HepG2 (cell line): ENCODE results near the gene TPST1. TPM values are rescaled to one million over a fixed set of nuclear protein-coding genes. Genes with fewer than 3 reads are reported as not detected.

Source experiments
- ADNP ChIP-seq: sonication (generic); formaldehyde crosslinking; IDR thresholded peaks from 2 replicates; pipeline ENCODE4 v1.4.0; 2020; ENCODE audit warnings: missing genetic modification reagents
- BHLHE40 ChIP-seq: IDR thresholded peaks from 2 replicates; pipeline ENCODE4 v1.6.1; 2011; ENCODE audit warnings: low read length, improper control_type of control experiment
- CSRNP1 ChIP-seq: sonication (generic); formaldehyde crosslinking; IDR thresholded peaks from 2 replicates; pipeline ENCODE4 v1.8.1; 2023; ENCODE audit warnings: mild to moderate bottlenecking, missing genetic modification reagents
- CTCF ChIP-seq: sonication (generic); formaldehyde crosslinking; IDR thresholded peaks from 2 replicates; pipeline ENCODE4 v1.5.0; 2020; ENCODE audit warnings: mild to moderate bottlenecking, missing genetic modification reagents, moderate library complexity
- ELF3 ChIP-seq: IDR thresholded peaks from 2 replicates; pipeline ENCODE4 v1.6.1; 2016; ENCODE audit warnings: missing genetic modification reagents, missing compliant biosample characterization
- FOXK2 ChIP-seq: fragments of 450-650 bp; IDR thresholded peaks from 2 replicates; pipeline ENCODE4 v1.6.1; 2016
- HMGXB3 ChIP-seq: sonication (generic); formaldehyde crosslinking; IDR thresholded peaks from 2 replicates; pipeline ENCODE4 v1.4.0; 2020; ENCODE audit warnings: missing genetic modification reagents, borderline replicate concordance
- PATZ1 ChIP-seq: sonication (generic); formaldehyde crosslinking; IDR thresholded peaks from 2 replicates; pipeline ENCODE4 v1.4.0; 2020; ENCODE audit warnings: missing genetic modification reagents
- PCBP1 ChIP-seq: fragments of 200-400 bp; formaldehyde crosslinking; IDR thresholded peaks from 2 replicates; pipeline ENCODE4 v1.6.1; 2017; ENCODE audit warnings: mild to moderate bottlenecking, low read depth, low read length, borderline replicate concordance
- SIX1 ChIP-seq: sonication (generic); formaldehyde crosslinking; IDR thresholded peaks from 2 replicates; pipeline ENCODE4 v1.4.0; 2020; ENCODE audit warnings: missing genetic modification reagents, borderline replicate concordance
- SOX5 ChIP-seq: IDR thresholded peaks from 2 replicates; pipeline ENCODE4 v1.6.1; 2016; ENCODE audit warnings: borderline replicate concordance
- ZBTB20 ChIP-seq: sonication (generic); formaldehyde crosslinking; IDR thresholded peaks from 2 replicates; pipeline ENCODE4 v1.8.1; 2023; ENCODE audit warnings: missing genetic modification reagents, low read depth, mild to moderate bottlenecking, borderline replicate concordance
- ZBTB42 ChIP-seq: sonication (generic); formaldehyde crosslinking; IDR thresholded peaks from 2 replicates; pipeline ENCODE4 v1.5.0; 2020; ENCODE audit warnings: mild to moderate bottlenecking, missing genetic modification reagents
- ZNF337 ChIP-seq: sonication (generic); formaldehyde crosslinking; IDR thresholded peaks from 2 replicates; pipeline ENCODE4 v1.5.1; 2020; ENCODE audit warnings: missing genetic modification reagents, low read depth, mild to moderate bottlenecking, borderline replicate concordance
- ZNF33A ChIP-seq: sonication (generic); formaldehyde crosslinking; IDR thresholded peaks from 2 replicates; pipeline ENCODE4 v1.5.1; 2020; ENCODE audit warnings: missing genetic modification reagents, mild to moderate bottlenecking, moderate library complexity, borderline replicate concordance
- ZNF563 ChIP-seq: sonication (generic); formaldehyde crosslinking; IDR thresholded peaks from 2 replicates; pipeline ENCODE4 v1.8.0; 2022; ENCODE audit warnings: mild to moderate bottlenecking, moderate library complexity, missing genetic modification reagents
- ZNF768 ChIP-seq: sonication (generic); formaldehyde crosslinking; IDR thresholded peaks from 2 replicates; pipeline ENCODE4 v1.4.0; 2020; ENCODE audit warnings: missing genetic modification reagents
- ZNF777 ChIP-seq: sonication (generic); formaldehyde crosslinking; IDR thresholded peaks from 2 replicates; pipeline ENCODE4 v1.4.0; 2020; ENCODE audit warnings: missing genetic modification reagents
- ZNF891 ChIP-seq: sonication (generic); formaldehyde crosslinking; IDR thresholded peaks from 2 replicates; pipeline ENCODE4 v1.5.0; 2020; ENCODE audit warnings: mild to moderate bottlenecking, missing genetic modification reagents
- polyA plus RNA-seq, 8 experiments: library from polyadenylated mRNA; depleted of rRNA in 3 of 8; stranded (reverse) in 7 of 8; unstranded in 1 of 8; fragments of >200 nt; fragmentation: Illumina TruSeq in 4 of 8; extraction: Trizol in 4 of 8; gene quantifications; 2 replicates each; pipeline versions ENCODE4 v1.2.1 to v1.2.3, GENCODE V29; 2011 to 2016; ENCODE audit warnings: low read depth in 4 of 8, missing spikeins in 1 of 8, mixed read lengths in 1 of 8; ENCODE audit not compliant: insufficient read depth in 1 of 8
- total RNA-seq, 5 experiments: library from RNA; depleted of rRNA; stranded (reverse); fragments of >200 nt; fragmentation: Illumina TruSeq; extraction: Trizol; gene quantifications; 2 replicates each; pipeline ENCODE4 v1.2.3, GENCODE V29; 2016; ENCODE audit warnings: low read depth in 1 of 5

TPST1 gene
- total and polyA plus RNA-seq, 2 of the 13 experiments (the other 11 are each of a cell fraction or from before 2014, with no cell fraction given) = 24.3 to 34.1 TPM

- TF ChIP-seq ELF3 (CRISPR knock-in tag) = peak; percentile 50; the same call in 1 of the 2 replicates
- TF ChIP-seq ADNP (CRISPR knock-in tag) = no peak
- TF ChIP-seq ZNF337 (CRISPR knock-in tag) = no peak
- TF ChIP-seq ZNF777 (CRISPR knock-in tag) = peak; percentile 75
- TF ChIP-seq ZBTB20 (CRISPR knock-in tag) = no peak
- 0 out of 2 replicates have a peak, but pooled peaks have one; percentile 38 for TF ChIP-seq SIX1 (CRISPR knock-in tag)
- TF ChIP-seq FOXK2 = no peak
- no peak; the same call in 1 of the 2 replicates for TF ChIP-seq ZBTB42 (CRISPR knock-in tag)
- no peak for TF ChIP-seq HMGXB3
- 0 out of 2 replicates have a peak, but pooled peaks have one; percentile 60 for TF ChIP-seq ZNF33A
- peak; percentile 91 for TF ChIP-seq PATZ1 (CRISPR knock-in tag)
- TF ChIP-seq ZNF768 (CRISPR knock-in tag) = 0 out of 2 replicates have a peak, but pooled peaks have one; percentile 57
- TF ChIP-seq CTCF = peak; percentile 80
- TF ChIP-seq PCBP1 = 0 out of 2 replicates have a peak, but pooled peaks have one; percentile 23
- 0 out of 2 replicates have a peak, but pooled peaks have one; percentile 7 for TF ChIP-seq BHLHE40
- TF ChIP-seq ZNF891 = no peak
- no peak for TF ChIP-seq ZNF563 (CRISPR knock-in tag)
- TF ChIP-seq CSRNP1 = peak; percentile 96
- peak; percentile 23; the same call in 1 of the 2 replicates for TF ChIP-seq SOX5 (CRISPR knock-in tag)
These were observed at the start of gene TPST1 (continued) for GRCh38 chr7:66204822-66205740.
